Kidney tubule cell (primary cell): ENCODE measurements around the gene CENPP.
"Not testable (repeated sequence)": the region's sequence is repeated elsewhere in the genome, so short reads cannot be mapped to it uniquely, and the experiment has no call there.

Experiments used
- DNase-seq: peaks from one replicate; pipeline ENCODE4 v3.0.0-alpha.2; 2018; ENCODE audit warnings: low spot score

Gene CENPP

GRCh38 chr9:92538541-92538940, 212.8 kb downstream of the CENPP start:
- DNase-seq: peak; percentile 23

GRCh38 chr9:92543972-92544371, 218.2 kb downstream of the CENPP start:
- DNase-seq: no peak

- no peak for DNase-seq
Measured at GRCh38 chr9:92545002-92545510, 219.3 kb downstream of the CENPP start.

- DNase-seq: no peak
Measured at GRCh38 chr9:92547356-92547755, 221.6 kb downstream of the CENPP start.

- DNase-seq: no peak
Measured at GRCh38 chr9:92550765-92551164, 225.0 kb downstream of the CENPP start.

- DNase-seq: no peak
Measured at GRCh38 chr9:92558612-92559374, 233.0 kb downstream of the CENPP start.

- no peak for DNase-seq
Measured at GRCh38 chr9:92561374-92562330, 235.9 kb downstream of the CENPP start.

- no peak for DNase-seq
Measured at GRCh38 chr9:92562461-92562967, 236.8 kb downstream of the CENPP start.

- DNase-seq: no peak
Measured at GRCh38 chr9:92563116-92564100, 237.7 kb downstream of the CENPP start.

- DNase-seq: no peak
Measured at GRCh38 chr9:92564504-92564903, 238.8 kb downstream of the CENPP start.

- no peak for DNase-seq
Measured at GRCh38 chr9:92564982-92565381, 239.2 kb downstream of the CENPP start.

GRCh38 chr9:92571871-92572270, 246.1 kb downstream of the CENPP start:
- not testable (repeated sequence) for DNase-seq

GRCh38 chr9:92573612-92574011, 247.9 kb downstream of the CENPP start:
- DNase-seq: not testable (repeated sequence)

GRCh38 chr9:92576175-92576574, 250.4 kb downstream of the CENPP start:
- no peak for DNase-seq

GRCh38 chr9:92589923-92590322, 264.2 kb downstream of the CENPP start:
- DNase-seq: no peak

GRCh38 chr9:92590377-92590776, 264.6 kb downstream of the CENPP start:
- no peak for DNase-seq

GRCh38 chr9:92592537-92592936, 266.8 kb downstream of the CENPP start:
- DNase-seq: no peak

GRCh38 chr9:92592946-92593861, 267.5 kb downstream of the CENPP start:
- DNase-seq: no peak

- DNase-seq: not testable (repeated sequence)
Measured at GRCh38 chr9:92595075-92595474, 269.3 kb downstream of the CENPP start.

GRCh38 chr9:92595930-92596329, 270.2 kb downstream of the CENPP start:
- no peak for DNase-seq
